Mucosa of rectum (tissue), 2 donors: ENCODE data around the gene LRRC25.

Source experiments
- H3K27ac ChIP-seq, 2 donors: one replicate each; pipeline ENCODE4 v1.7.0; 2013; ENCODE audit warnings: inconsistent platforms in 2 of 2, low read depth in 2 of 2, low read length in 2 of 2
- H3K27me3 ChIP-seq, 2 donors: one replicate each; pipeline ENCODE4 v1.7.0; 2013; ENCODE audit warnings: low read length in 2 of 2; ENCODE audit not compliant: control insufficient read depth in 2 of 2, insufficient read depth in 2 of 2
- H3K36me3 ChIP-seq, 2 donors: one replicate each; pipeline ENCODE4 v1.7.0; 2013; ENCODE audit warnings: low read length in 2 of 2; ENCODE audit not compliant: control insufficient read depth in 2 of 2, insufficient read depth in 2 of 2
- H3K4me1 ChIP-seq, 2 donors: one replicate each; pipeline ENCODE4 v1.7.0; 2013; ENCODE audit warnings: low read length in 2 of 2, mild to moderate bottlenecking in 1 of 2; ENCODE audit not compliant: control insufficient read depth in 2 of 2, insufficient read depth in 2 of 2
- H3K4me3 ChIP-seq, 2 donors: one replicate each; pipeline ENCODE4 v1.7.0; 2013; ENCODE audit warnings: low read length in 2 of 2
- H3K9ac ChIP-seq, 2 donors: one replicate each; pipeline ENCODE4 v1.7.0; 2013; ENCODE audit warnings: low read length in 2 of 2, low read depth in 1 of 2, mild to moderate bottlenecking in 1 of 2
- H3K9me3 ChIP-seq, 2 donors: one replicate each; pipeline ENCODE4 v1.7.0; 2013; ENCODE audit warnings: low read length in 2 of 2; ENCODE audit not compliant: control insufficient read depth in 2 of 2
- donor health status: healthy.
- donor health status: Normal muscosa, but diverticular disease.

The LRRC25 gene

DNA sequence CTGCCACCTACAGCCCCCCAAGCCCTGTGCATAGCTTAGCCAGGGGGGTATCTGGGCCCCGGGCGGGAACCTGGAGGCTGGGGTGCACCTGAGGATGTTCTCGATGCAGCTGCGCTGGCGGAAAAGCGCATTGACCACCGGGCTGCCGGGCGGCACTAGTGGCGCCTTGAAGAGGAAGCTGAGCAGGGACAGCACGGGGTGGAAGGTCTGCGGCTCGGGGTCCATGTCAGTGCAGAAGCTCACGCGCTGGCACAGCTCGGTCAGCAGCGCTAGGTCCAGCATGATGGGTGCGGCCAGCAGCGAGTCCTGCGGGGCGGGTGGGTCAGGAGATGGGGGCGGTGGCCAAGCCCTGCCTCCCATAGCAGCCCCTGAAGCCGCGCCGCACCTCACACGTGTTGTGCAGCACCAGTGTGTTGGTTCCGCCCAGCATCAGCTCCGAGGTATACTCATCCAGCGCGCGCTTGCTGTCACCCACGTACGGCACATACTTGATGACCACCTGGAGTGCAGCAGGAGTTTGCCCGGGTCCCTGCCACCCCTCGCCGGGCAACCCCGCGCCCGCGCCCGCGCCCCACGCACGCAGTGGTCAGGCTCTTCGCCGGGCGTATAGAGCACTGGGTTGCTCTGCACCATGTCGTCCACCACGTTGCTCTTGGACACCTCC, 37.9 kb upstream of the LRRC25 start:
- Histone ChIP-seq H3K4me3 (no peak overlapping the region), H3K27ac (no peak overlapping the region), H3K9ac (no peak overlapping the region), H3K4me1 (peaks cover 8 to 16% of the 10 kb centered on the region in 2 donors), H3K9me3 (no peaks in the 10 kb centered on the region), H3K27me3 (no peaks in the 10 kb centered on the region), H3K36me3 (no peaks in the 10 kb centered on the region)

DNA sequence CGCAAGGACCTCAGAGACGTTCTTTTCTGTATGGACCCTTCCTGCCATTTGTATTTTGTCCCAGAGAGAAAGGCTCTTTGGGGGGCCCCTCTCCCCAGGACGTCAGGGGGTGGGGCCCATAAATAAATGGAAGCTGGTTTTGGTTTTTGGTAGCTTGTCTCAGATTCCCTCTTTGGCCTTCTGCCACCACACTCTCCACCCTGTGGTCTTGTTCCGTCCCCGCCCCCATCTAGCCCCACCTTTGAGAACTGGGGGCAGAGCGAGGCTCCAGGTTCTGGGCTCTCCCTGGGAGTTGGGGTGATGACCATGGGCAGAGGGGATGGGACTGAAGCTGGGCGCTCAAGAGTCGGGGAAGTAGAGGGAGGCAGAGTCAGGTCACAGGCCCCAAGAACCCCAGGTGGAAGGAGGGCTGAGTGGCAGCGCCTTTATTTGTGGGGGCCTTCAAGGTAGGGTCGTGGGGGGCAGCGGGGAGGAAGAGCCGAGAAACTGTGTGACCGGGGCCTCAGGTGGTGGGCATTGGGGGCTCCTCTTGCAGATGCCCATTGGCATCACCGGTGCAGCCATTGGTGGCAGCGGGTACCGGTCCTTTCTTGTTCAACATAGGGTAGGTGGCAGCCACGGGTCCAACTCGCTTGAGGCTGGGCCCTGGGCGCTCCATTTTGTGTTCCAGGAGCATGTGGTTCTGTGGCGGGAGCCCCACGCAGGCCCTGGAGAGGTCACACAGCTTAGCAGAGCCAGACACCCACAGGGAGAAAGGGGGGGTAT, 37.2 kb upstream of the LRRC25 start:
- Histone ChIP-seq H3K36me3 (no peaks in the 10 kb centered on the region), H3K4me3 (no peak overlapping the region), H3K4me1 (peaks cover 12 to 19% of the 10 kb centered on the region in 2 donors), H3K27me3 (no peaks in the 10 kb centered on the region), H3K27ac (no peak overlapping the region), H3K9me3 (no peaks in the 10 kb centered on the region), H3K9ac (no peak overlapping the region)

DNA sequence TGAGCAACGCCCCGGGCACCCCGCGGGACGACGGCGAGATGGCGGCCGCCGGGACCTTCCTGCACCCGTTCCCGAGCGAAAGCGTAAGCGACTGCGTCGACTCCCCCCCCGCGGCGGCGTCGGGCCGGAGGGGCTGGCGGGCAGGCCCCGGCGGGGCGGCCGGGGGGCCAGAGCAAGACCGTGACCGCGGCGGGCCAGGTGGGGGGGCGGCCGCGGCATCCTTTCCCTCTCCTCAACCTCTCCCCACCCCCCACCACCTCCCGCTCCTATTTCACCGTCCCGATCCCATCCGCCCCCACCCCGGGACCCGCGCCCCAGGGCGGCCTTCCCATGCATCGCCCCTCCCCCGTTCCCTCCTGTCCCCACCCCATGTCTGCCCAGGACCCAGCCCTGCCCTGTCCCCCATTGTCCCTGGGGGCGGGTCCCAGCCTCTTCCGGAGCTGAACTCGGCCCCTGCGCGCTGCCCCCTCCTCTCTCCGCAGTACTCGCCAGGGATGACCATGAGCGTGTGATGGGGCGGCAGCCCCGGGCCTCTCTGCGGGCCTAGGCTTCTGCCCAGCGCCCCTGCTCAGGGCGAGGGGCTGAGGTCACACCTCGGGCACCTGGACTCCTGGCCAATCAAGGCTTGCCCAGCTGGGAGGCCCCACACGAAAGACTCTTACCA, 36.4 kb upstream of the LRRC25 start:
- H3K4me1 ChIP-seq, result peaks cover 14 to 21% of the 10 kb centered on the region in 2 donors
- H3K9me3 ChIP-seq, result no peaks in the 10 kb centered on the region
- H3K9ac ChIP-seq, result no peak overlapping the region
- H3K36me3 ChIP-seq, result no peaks in the 10 kb centered on the region
- H3K27me3 ChIP-seq, result no peaks in the 10 kb centered on the region
- no peak overlapping the region for H3K4me3 ChIP-seq
- no peak overlapping the region for H3K27ac ChIP-seq

DNA sequence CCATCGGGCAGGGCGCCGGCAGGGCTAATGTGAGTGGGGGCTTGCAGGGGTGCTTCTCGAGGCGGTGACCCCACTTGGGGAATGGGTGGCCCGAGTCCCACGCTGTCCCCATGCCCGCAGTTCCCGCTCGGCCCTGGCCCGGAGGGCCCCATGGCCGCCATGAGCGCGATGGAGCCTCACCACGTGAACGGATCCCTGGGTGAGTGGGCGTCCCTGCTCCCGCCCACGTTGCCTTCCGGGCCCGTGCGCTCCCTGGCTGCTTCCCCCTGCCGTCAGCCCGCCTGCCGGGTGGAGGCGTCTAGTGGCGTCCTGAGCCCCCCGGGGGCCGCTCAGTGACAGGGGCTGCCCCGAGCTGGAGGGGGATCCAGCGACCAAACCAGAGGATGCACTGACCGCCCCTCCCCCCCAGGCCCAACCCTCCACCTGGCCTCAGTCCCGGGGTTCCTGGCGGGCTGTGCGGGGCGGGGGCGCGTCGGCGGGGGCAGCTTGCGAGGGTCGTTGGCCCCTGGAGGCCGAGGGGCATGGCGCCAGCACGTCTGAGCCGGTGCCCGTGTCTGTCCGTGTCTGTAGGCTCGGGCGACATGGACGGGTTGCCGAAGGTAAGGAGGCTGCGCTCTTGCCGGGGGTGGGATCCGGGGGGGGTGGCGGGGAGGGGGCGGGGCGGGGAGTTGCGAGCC, 35.7 kb upstream of the LRRC25 start:
- H3K27ac ChIP-seq, result peak overlapping the region in 1 of 2 donors; percentile 32
- H3K27me3 ChIP-seq, result no peaks in the 10 kb centered on the region
- H3K4me1 ChIP-seq, result peaks cover 11 to 15% of the 10 kb centered on the region in 2 donors
- no peaks in the 10 kb centered on the region for H3K9me3 ChIP-seq
- no peak overlapping the region for H3K9ac ChIP-seq
- H3K36me3 ChIP-seq, result no peaks in the 10 kb centered on the region
- H3K4me3 ChIP-seq, result peak overlapping the region; percentile 23 to 50

DNA sequence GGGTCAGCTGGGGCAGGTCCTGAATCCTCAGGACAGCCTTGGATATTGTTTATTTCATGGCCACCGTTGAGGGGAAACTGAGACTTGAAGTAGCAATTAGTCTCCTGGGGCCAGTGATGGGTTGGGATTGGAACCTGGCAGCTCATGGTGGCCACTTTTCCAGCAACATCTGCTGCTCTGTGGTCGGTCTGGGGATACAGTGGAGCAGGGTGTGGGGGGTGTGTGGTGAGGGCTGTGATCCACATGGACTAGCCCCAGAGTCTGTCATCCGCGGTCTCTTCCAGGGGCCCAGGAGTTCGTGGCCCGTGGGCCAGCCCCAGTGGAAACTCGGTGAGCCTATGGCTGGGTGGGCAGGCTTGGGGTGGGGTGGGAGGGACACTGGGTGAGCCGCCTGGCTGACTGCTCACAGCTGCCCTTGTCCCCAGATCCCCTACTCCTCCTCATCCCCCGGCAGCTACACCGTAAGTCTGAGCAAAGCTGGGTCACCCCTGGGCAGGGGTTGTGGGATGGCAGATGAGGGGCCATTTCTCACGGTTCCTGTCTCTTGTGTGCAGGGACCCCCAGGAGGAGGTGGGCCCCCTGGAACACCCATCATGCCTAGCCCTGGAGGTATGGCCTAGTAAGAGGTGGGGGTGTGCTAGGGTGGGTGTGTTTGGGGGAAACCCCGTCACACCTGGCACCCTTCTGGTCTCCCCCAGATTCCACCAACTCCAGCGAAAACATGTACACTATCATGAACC, 35.0 kb upstream of the LRRC25 start:
- H3K4me1 ChIP-seq, result peaks cover 9 to 10% of the 10 kb centered on the region in 2 donors
- H3K27ac ChIP-seq, result peak overlapping the region in 1 of 2 donors; percentile 32
- no peak overlapping the region for H3K9ac ChIP-seq
- no peaks in the 10 kb centered on the region for H3K27me3 ChIP-seq
- peak overlapping the region; percentile 23 to 50 for H3K4me3 ChIP-seq
- H3K9me3 ChIP-seq, result no peaks in the 10 kb centered on the region
- H3K36me3 ChIP-seq, result no peaks in the 10 kb centered on the region

DNA sequence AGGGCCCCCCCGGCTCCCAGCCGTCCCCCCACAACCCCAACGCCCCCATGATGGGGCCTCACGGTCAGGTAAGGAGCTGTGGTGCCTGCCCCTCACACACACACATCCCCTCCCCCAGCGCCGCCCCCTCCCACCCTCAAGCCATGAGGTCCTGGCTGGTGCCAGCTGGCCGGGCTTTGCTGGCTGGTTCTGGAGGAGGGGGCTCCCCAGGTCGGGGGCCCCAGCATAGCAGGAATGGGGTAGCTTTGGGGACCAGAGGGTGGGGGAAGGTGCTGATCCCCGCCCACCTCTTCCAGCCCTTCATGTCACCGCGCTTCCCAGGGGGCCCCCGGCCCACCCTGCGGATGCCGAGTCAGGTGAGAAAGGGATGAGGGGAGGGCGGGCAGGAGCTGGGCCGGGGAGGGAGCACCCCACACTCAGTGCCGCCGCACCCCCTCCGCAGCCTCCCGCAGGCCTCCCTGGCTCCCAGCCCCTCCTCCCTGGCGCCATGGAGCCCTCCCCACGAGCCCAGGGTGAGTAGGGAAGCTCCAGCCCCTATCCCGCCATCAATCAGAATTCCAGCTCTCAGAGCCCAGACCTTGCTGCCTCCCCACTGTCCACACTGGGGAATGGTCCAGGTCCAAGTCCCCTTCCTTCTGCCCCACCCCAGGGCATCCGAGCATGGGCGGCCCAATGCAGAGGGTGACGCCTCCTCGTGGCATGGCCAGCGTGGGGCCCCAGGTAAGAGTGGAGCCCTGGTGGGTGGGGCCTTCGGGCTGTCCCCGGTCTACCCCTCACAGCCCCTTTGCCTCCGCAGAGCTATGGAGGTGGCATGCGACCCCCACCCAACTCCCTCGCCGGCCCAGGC, 34.2 kb upstream of the LRRC25 start:
- H3K9ac ChIP-seq, result no peak overlapping the region
- peaks cover 7 to 8% of the 10 kb centered on the region in 2 donors for H3K4me1 ChIP-seq
- no peaks in the 10 kb centered on the region for H3K27me3 ChIP-seq
- H3K9me3 ChIP-seq, result no peaks in the 10 kb centered on the region
- H3K36me3 ChIP-seq, result no peaks in the 10 kb centered on the region
- H3K27ac ChIP-seq, result no peak overlapping the region
- no peak overlapping the region for H3K4me3 ChIP-seq

DNA sequence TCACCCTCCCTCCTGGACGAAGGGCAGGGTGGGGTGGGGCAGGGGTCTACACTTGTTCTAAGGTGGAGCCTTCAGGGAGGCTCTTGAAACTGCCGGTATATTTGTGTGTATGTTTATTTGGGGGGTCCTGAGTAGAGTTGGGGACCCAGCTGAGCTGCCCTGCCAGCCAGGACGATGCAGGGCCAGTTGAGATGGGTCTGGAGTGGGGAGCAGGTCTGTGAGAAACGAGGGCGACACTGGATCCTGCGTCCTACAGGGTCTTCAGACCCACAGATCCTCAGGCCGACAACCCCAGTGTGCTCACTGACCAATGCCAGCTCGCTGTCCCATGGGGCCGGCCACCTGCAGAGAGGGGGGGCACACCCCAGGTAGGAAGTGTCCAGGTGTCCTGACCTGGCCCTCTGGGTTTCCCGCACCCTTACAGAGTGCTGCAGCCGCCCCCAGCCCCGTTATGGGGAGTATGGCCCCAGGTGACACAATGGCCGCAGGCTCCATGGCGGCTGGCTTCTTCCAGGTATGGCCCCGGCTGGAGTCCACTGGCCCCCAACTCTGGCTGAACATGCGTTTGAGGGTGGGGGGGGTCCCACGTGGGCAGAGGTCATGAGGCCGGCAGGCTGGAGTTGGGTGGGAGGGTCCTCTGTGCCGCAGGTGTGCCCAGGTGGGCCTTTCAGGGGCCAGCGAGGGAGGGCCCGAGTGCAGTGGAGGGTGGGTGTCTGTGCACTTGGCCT, 33.2 kb upstream of the LRRC25 start:
- Histone ChIP-seq H3K4me3 (no peak overlapping the region), H3K4me1 (peaks cover 8 to 9% of the 10 kb centered on the region in 2 donors), H3K9ac (no peak overlapping the region), H3K9me3 (no peaks in the 10 kb centered on the region), H3K27me3 (no peaks in the 10 kb centered on the region), H3K27ac (no peak overlapping the region), H3K36me3 (no peaks in the 10 kb centered on the region)

DNA sequence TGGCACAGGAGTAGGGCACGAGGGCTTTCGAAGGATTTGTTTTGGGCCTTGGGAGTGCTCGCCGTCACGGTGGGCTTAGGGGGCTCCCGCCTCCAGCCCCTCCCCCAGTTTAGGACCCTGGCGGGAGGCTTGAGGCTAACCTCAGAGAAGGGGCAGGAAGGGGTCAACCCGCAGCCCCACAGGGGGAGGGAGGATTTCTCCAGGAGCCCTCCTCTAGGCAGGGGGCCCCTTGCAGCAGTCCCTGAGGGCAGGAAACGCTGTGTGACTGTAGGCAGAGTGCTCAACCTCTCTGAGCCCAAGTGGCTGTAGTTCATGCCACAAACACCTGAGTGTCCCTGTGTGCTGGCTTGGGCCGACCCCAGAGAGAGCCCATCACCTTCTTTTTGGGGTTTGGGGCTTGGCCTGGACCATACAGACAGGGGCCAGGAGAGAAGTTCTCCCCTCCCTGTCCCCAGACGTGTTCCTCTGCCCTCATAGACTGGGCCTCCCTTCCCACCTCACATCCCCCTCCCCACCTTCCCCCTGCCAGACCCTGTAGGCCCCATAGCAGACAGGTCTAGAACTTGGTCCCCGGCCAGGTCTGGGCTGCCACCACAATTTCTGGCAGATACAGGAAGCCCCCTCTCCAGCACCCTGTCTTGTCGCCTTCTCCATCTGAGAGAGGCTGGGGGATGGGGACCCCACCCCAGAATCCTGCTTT, 32.4 kb upstream of the LRRC25 start:
- H3K9ac ChIP-seq, result no peak overlapping the region
- no peaks in the 10 kb centered on the region for H3K36me3 ChIP-seq
- no peaks in the 10 kb centered on the region for H3K27me3 ChIP-seq
- H3K9me3 ChIP-seq, result no peaks in the 10 kb centered on the region
- H3K4me1 ChIP-seq, result peaks cover 8 to 11% of the 10 kb centered on the region in 2 donors
- peak overlapping the region in 1 of 2 donors; percentile 38 for H3K27ac ChIP-seq
- peak overlapping the region in 1 of 2 donors; percentile 13 for H3K4me3 ChIP-seq
